Measurements from ENCODE around the gene PGP.
A peak's percentile ranks its signal among the peaks of the same experiment; 100 is the strongest.

The PGP gene

DNA sequence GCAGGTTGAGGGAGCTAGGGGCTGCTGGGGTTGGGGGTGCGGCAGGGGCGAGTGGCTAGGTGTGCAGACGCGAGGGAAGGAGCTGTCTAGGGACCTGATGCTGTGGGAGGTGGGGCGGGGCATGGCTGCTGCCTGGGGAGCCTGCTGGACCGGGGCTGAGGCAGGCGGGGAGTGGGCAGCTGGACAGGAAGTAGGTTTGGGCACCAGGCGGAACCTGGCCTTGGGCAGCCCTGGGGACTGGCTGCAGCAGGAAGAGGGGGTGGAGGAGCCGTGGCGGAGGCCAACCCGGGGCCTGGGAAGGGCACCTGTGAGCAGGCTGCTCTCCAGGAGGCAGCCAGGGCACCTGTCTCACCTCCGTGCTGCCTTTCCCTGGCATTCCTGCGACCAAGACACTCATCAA, 15.7 kb upstream of the PGP start:
- Histone ChIP-seq H3K27me3 (ENCODE audit: control insufficient read depth, insufficient read depth, low read length) (no peaks in the 10 kb centered on the region), H3K36me3 (ENCODE audit: control insufficient read depth, insufficient read depth, low read length) (peaks cover 64% of the 10 kb centered on the region), H3K9ac (ENCODE audit: low read depth, low read length) (no peak overlapping the region), H3K4me1 (ENCODE audit: control insufficient read depth, insufficient read depth, low read length) (no peaks in the 10 kb centered on the region), H3K4me3 (ENCODE audit: low read depth, low read length) (no peak overlapping the region), H3K9me3 (ENCODE audit: control insufficient read depth, insufficient read depth, low read length) (no peaks in the 10 kb centered on the region), H3K27ac (ENCODE audit: low read depth, low read length) (no peak overlapping the region)

- H3K4me1 ChIP-seq (ENCODE audit: control insufficient read depth, insufficient read depth, low read length): no peaks in the 10 kb centered on the region
- H3K4me3 ChIP-seq (ENCODE audit: low read depth, low read length): no peak overlapping the region
- no peaks in the 10 kb centered on the region for H3K27me3 ChIP-seq (ENCODE audit: control insufficient read depth, insufficient read depth, low read length)
- H3K9me3 ChIP-seq (ENCODE audit: control insufficient read depth, insufficient read depth, low read length): no peaks in the 10 kb centered on the region
- peaks cover 58% of the 10 kb centered on the region for H3K36me3 ChIP-seq (ENCODE audit: control insufficient read depth, insufficient read depth, low read length)
- no peak overlapping the region for H3K27ac ChIP-seq (ENCODE audit: low read depth, low read length)
- no peak overlapping the region for H3K9ac ChIP-seq (ENCODE audit: low read depth, low read length)
These were observed 15.1 kb upstream of the PGP start for GRCh38 chr16:2229632-2230250.

DNA sequence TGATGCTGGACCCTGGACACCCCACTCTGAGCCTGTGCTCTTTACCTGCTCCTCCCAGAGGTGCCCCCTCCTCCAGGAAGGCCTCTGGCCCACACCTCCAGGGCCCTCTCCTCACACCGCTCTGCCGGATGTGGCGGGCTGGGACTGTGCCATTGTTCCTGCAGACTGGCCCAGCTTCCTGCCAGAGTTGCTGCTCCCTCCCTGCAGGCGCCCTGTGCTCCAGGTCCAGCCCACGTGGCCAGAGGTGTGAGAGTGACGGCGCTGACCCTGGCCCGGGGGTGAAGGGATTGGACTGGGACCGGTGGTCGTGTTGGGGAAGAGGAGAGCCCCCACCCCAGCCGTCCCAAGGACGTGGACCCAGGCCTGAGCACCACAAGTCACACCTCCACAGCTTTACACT, 14.5 kb upstream of the PGP start:
- H3K4me1 ChIP-seq (ENCODE audit: control insufficient read depth, insufficient read depth, low read length): no peaks in the 10 kb centered on the region
- H3K4me3 ChIP-seq (ENCODE audit: low read depth, low read length): no peak overlapping the region
- no peaks in the 10 kb centered on the region for H3K27me3 ChIP-seq (ENCODE audit: control insufficient read depth, insufficient read depth, low read length)
- H3K9ac ChIP-seq (ENCODE audit: low read depth, low read length): no peak overlapping the region
- H3K9me3 ChIP-seq (ENCODE audit: control insufficient read depth, insufficient read depth, low read length): no peaks in the 10 kb centered on the region
- H3K36me3 ChIP-seq (ENCODE audit: control insufficient read depth, insufficient read depth, low read length): peaks cover 54% of the 10 kb centered on the region
- H3K27ac ChIP-seq (ENCODE audit: low read depth, low read length): no peak overlapping the region

DNA sequence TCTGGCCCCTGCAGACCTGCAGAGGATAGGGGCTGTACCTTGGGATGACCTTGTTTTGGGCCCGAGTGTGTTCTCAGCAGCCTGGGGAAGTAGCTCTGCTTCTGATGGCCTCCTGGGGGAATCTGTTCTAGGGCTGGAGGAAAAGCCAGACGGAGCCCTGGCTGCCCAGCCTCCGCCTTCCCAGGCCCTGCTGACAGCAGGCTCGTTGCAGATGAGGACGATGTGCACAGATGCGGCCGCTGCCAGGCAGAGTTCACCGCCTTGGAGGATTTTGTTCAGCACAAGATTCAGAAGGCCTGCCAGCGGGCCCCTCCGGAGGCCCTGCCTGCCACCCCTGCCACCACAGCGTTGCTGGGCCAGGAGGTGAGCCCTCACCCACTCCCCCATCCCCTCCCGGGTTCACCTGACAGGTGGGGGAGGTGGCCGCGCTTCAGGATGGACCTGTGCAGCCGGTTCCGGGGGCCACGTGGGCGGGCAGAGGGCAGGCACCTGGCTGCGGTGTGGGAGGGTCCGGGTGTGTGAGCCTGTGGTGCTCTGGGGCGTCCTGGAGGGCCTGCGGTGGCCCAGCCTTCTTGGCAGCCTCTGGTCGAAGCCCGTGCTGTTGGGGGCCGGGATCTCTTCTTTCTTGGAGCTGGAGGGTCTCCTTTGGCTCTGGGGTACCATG, 13.7 kb upstream of the PGP start:
- H3K36me3 ChIP-seq (ENCODE audit: control insufficient read depth, insufficient read depth, low read length): peaks cover 46% of the 10 kb centered on the region
- no peaks in the 10 kb centered on the region for H3K4me1 ChIP-seq (ENCODE audit: control insufficient read depth, insufficient read depth, low read length)

DNA sequence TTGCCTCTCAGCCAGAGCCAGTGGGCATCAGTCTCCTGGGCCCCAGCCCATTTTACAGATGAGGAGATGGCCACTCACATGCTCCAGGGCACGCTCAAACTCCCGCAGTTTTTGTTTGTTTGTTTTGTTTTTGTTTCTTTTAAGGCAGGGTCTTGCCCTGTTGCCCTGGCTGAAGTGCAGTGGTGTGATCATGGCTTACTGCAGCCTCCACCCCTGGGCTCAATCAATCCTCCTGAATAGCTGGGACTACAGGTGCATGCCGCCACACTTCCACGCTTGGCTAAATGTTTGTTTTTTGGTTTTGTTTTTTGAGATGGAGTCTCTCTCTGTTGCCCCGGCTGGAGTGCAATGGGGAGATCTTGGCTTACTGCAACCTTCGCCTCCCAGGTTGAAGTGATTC, 12.3 kb upstream of the PGP start:
- no peak overlapping the region for H3K4me3 ChIP-seq (ENCODE audit: low read depth, low read length)
- H3K36me3 ChIP-seq (ENCODE audit: control insufficient read depth, insufficient read depth, low read length): peaks cover 32% of the 10 kb centered on the region
- no peaks in the 10 kb centered on the region for H3K27me3 ChIP-seq (ENCODE audit: control insufficient read depth, insufficient read depth, low read length)
- H3K9ac ChIP-seq (ENCODE audit: low read depth, low read length): no peak overlapping the region
- no peak overlapping the region for H3K27ac ChIP-seq (ENCODE audit: low read depth, low read length)
- H3K4me1 ChIP-seq (ENCODE audit: control insufficient read depth, insufficient read depth, low read length): no peaks in the 10 kb centered on the region
- H3K9me3 ChIP-seq (ENCODE audit: control insufficient read depth, insufficient read depth, low read length): no peaks in the 10 kb centered on the region

More for the DNA sequence above, 13.7 kb upstream of the PGP start:
- H3K27me3 ChIP-seq (ENCODE audit: control insufficient read depth, insufficient read depth, low read length): no peaks in the 10 kb centered on the region
- no peak overlapping the region for H3K4me3 ChIP-seq (ENCODE audit: low read depth, low read length)
- H3K9ac ChIP-seq (ENCODE audit: low read depth, low read length): no peak overlapping the region
- no peaks in the 10 kb centered on the region for H3K9me3 ChIP-seq (ENCODE audit: control insufficient read depth, insufficient read depth, low read length)
- H3K27ac ChIP-seq (ENCODE audit: low read depth, low read length): no peak overlapping the region

DNA sequence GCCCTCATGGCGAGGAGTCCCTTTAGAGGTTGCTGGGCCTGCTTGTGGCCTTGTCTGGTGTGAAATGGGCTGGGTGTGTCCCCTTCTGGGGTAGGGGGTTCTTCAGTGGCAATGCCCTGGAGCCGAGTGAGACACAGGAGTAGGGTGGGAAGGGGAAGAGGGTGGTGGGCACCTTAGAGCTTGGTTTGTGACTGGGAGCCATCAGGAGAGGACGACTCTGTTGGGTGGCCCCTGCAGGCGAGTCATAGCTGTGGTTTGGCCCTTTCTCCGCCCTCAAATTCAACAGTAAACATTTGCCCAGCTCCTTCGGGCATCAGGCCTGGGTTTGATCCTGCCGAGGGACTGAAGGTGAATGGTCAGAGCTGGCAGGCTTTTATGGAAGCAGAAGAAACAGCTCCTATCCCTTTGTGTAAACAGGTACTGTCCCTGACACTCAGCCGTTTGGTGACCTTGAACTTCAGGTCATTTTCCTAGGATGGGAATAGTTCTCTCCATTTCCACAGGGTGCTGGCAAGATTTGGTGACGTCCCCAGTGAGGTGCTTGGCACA, 11.7 kb upstream of the PGP start:
- no peak overlapping the region for H3K9ac ChIP-seq (ENCODE audit: low read depth, low read length)

DNA sequence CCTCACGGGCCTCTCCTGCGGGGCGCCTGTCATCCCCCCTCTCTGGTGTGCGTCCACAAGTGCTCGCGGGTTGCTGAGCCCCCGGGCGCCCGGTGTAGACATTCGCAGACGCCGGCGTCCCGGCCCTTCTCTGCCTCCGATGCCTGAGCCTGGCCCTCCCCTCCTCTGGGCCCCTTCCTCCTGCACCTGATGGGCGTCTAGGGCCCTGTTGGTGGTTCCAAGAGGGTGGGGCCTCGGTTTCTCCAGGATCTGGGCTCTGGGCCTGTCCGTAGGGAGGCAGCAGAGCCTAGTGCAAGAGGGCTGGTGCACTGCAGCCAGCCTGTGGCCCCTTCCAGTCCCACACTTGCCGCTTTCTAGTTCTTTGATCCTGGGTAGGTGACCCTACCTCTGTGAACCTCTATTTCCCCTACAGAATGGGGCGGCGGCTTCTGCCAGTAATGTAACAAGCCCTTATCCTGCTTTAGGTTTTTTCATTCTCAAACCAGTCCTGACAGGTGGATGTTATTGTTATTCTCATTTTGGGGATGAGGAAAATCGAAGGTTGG, 9.4 kb upstream of the PGP start:
- Histone ChIP-seq H3K36me3 (ENCODE audit: control insufficient read depth, insufficient read depth, low read length) (peaks cover 10% of the 10 kb centered on the region), H3K4me3 (ENCODE audit: low read depth, low read length) (peak overlapping the region; percentile 97), H3K9me3 (ENCODE audit: control insufficient read depth, insufficient read depth, low read length) (no peaks in the 10 kb centered on the region), H3K4me1 (ENCODE audit: control insufficient read depth, insufficient read depth, low read length) (no peaks in the 10 kb centered on the region), H3K9ac (ENCODE audit: low read depth, low read length) (peak overlapping the region; percentile 92), H3K27me3 (ENCODE audit: control insufficient read depth, insufficient read depth, low read length) (no peaks in the 10 kb centered on the region), H3K27ac (ENCODE audit: low read depth, low read length) (peak overlapping the region; percentile 86)

More for the DNA sequence above, 11.7 kb upstream of the PGP start:
- no peak overlapping the region for H3K4me3 ChIP-seq (ENCODE audit: low read depth, low read length)
- no peak overlapping the region for H3K27ac ChIP-seq (ENCODE audit: low read depth, low read length)
- H3K27me3 ChIP-seq (ENCODE audit: control insufficient read depth, insufficient read depth, low read length): no peaks in the 10 kb centered on the region
- H3K9me3 ChIP-seq (ENCODE audit: control insufficient read depth, insufficient read depth, low read length): no peaks in the 10 kb centered on the region
- H3K36me3 ChIP-seq (ENCODE audit: control insufficient read depth, insufficient read depth, low read length): peaks cover 26% of the 10 kb centered on the region
- H3K4me1 ChIP-seq (ENCODE audit: control insufficient read depth, insufficient read depth, low read length): no peaks in the 10 kb centered on the region

DNA sequence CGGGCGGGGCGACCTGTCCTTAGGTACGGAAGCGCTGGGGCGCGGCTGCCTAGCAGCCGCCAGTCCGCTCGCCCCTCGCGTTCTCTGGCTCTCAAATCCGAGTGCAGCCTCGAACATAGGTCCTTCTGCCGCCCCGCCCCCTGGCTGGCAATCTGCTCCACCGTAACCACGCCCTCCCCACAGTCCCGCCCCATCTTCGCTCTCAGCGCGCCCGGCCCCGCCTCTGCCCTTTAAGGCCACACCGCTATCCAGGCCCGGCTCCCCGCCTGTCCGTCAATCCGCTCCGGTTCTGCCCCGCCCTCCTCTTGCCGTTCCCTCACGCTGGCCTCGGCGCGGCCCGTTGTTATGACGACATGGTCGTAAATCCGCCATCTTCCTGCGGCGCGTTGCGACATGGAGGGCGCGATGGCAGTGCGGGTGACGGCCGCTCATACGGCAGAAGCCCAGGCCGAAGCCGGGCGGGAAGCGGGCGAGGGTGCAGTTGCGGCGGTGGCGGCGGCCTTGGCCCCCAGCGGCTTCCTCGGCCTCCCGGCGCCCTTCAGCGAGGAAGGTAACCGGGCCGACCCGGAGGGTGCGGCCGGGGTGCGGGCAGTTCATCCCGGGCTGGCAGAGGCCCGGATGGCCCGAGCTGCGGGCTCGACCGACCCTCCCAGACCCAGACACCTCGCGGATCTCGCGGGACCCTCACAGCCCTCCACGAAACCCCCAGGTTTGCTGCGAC, 8.7 kb upstream of the PGP start, which contains the start of gene E4F1:
Gene E4F1 (plus strand): TSS at position 371 of the 721 bp plus-strand sequence. CDS start 23 bp downstream, at position 394.
- Histone ChIP-seq H3K4me1 (ENCODE audit: control insufficient read depth, insufficient read depth, low read length) (no peaks in the 10 kb centered on the region), H3K9me3 (ENCODE audit: control insufficient read depth, insufficient read depth, low read length) (no peaks in the 10 kb centered on the region), H3K27me3 (ENCODE audit: control insufficient read depth, insufficient read depth, low read length) (no peaks in the 10 kb centered on the region), H3K9ac (ENCODE audit: low read depth, low read length) (peak within 1 kb of the TSS; percentile 92), H3K27ac (ENCODE audit: low read depth, low read length) (peak within 1 kb of the TSS; percentile 86), H3K36me3 (ENCODE audit: control insufficient read depth, insufficient read depth, low read length) (peaks cover 4% of the 10 kb centered on the region), H3K4me3 (ENCODE audit: low read depth, low read length) (peak within 1 kb of the TSS; percentile 97)

DNA sequence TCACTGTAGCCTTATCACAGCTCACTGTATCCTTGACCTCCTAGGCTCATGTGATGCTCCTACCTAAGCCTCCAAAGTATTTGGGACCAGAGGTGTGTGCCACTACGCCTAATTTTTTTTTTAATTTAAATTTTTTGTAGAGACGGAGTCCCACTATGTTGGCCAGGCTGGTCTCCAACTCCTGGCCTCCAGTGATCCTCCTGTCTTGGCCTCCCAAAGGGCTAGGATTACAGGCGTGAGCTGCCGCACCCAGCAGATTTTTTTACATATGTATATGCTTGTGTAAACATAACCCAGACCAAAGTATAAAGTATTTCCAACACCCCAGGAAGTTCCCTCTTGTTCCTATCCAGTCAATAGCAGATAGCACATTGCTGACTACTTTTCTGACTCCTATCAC, 1.7 kb upstream of the PGP start:
- Histone ChIP-seq H3K4me3 (ENCODE audit: low read depth, low read length) (no peak overlapping the region), H3K27me3 (ENCODE audit: control insufficient read depth, insufficient read depth, low read length) (no peaks in the 10 kb centered on the region), H3K36me3 (ENCODE audit: control insufficient read depth, insufficient read depth, low read length) (peaks cover 14% of the 10 kb centered on the region), H3K27ac (ENCODE audit: low read depth, low read length) (no peak overlapping the region), H3K9me3 (ENCODE audit: control insufficient read depth, insufficient read depth, low read length) (no peaks in the 10 kb centered on the region), H3K4me1 (ENCODE audit: control insufficient read depth, insufficient read depth, low read length) (peaks cover 6% of the 10 kb centered on the region; the same call in 1 of the 2 replicates), H3K9ac (ENCODE audit: low read depth, low read length) (no peak overlapping the region)

DNA sequence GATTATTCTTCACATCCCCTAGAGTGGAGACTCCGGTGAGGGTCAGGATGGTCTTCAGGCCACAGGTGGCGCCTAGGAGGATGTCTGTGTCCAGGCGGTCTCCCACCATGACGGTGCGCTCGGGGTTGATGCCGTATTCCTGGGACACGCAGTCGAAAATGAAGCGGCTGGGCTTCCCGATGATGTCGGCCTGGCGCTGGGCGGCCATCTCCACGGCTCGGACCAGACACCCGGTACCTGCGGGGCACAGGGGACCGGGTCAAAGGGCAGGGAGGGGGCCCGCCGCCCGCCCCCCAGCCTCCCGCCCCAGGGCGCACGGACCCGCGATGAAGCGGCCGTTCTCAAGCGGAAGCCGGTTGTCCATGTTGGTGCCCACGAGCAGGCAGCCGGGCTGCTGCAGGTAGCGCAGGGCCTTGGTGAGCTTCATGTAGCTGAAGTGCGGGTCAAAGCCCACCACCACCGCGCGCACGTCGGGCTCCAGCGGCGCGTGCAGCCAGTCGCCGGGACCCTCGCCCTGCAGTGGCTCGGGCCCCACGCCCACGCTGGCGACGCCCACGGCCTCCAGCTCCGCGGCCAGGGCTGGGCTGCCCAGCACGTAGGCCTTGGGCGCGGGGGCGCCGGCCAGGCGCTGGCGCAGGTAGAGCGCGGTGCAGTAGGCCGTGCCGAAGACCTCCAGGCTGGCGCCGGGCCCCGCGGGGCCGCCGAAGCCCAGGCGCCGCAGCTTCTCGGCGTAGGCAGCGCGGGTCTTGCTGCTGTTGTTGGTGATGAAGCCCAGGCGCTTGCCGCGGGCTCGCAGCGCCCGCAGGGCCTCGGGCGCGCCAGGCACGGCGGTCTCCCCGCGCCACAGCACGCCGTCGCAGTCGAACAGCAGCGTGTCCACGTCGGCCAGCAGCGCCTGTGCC, 572 bp downstream of the PGP start:
- Histone ChIP-seq H3K9me3 (ENCODE audit: control insufficient read depth, insufficient read depth, low read length) (no peaks in the 10 kb centered on the region), H3K4me3 (ENCODE audit: low read depth, low read length) (peak overlapping the region; percentile 91), H3K36me3 (ENCODE audit: control insufficient read depth, insufficient read depth, low read length) (peaks cover 18% of the 10 kb centered on the region), H3K4me1 (ENCODE audit: control insufficient read depth, insufficient read depth, low read length) (peaks cover 6% of the 10 kb centered on the region; the same call in 1 of the 2 replicates), H3K27me3 (ENCODE audit: control insufficient read depth, insufficient read depth, low read length) (no peaks in the 10 kb centered on the region), H3K9ac (ENCODE audit: low read depth, low read length) (peak overlapping the region; percentile 89; the same call in 1 of the 2 replicates), H3K27ac (ENCODE audit: low read depth, low read length) (peak overlapping the region; percentile 81)

All from HUES48 (cell line).